GM12873 (cell line): ENCODE data around the gene UBASH3A.

Experiments
- TF ChIP-seq, protein P1 (sequence below): IDR thresholded peaks from 2 replicates; pipeline ENCODE4 v1.5.1; 2012; ENCODE audit warnings: low read depth, mild to moderate bottlenecking, moderate library complexity, low read length, control low read depth; ENCODE audit not compliant: insufficient read depth; ENCODE audit errors: missing control alignments

The UBASH3A gene

DNA sequence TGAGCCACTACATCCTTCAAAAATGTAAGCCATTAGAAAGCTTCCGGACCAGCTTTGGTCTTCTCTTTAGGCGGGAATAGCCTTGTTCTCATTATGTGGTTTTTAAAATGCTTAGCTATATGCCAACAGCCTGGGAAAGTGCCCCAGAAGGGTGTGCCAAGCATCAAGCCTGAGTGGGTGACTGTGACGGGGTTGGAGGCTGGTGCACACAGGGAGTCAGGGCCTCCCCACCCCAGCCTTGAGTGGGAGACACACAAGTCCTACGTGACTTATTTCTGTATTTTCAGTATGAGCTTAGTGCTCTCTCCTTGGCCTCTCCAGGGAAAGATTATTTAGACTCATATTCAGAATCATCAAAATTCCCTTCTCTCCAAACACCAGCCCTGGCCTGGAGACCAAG is 9.8 kb downstream of the UBASH3A start:
- TF ChIP-seq, protein P1, sequence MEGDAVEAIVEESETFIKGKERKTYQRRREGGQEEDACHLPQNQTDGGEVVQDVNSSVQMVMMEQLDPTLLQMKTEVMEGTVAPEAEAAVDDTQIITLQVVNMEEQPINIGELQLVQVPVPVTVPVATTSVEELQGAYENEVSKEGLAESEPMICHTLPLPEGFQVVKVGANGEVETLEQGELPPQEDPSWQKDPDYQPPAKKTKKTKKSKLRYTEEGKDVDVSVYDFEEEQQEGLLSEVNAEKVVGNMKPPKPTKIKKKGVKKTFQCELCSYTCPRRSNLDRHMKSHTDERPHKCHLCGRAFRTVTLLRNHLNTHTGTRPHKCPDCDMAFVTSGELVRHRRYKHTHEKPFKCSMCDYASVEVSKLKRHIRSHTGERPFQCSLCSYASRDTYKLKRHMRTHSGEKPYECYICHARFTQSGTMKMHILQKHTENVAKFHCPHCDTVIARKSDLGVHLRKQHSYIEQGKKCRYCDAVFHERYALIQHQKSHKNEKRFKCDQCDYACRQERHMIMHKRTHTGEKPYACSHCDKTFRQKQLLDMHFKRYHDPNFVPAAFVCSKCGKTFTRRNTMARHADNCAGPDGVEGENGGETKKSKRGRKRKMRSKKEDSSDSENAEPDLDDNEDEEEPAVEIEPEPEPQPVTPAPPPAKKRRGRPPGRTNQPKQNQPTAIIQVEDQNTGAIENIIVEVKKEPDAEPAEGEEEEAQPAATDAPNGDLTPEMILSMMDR, result no peak

DNA sequence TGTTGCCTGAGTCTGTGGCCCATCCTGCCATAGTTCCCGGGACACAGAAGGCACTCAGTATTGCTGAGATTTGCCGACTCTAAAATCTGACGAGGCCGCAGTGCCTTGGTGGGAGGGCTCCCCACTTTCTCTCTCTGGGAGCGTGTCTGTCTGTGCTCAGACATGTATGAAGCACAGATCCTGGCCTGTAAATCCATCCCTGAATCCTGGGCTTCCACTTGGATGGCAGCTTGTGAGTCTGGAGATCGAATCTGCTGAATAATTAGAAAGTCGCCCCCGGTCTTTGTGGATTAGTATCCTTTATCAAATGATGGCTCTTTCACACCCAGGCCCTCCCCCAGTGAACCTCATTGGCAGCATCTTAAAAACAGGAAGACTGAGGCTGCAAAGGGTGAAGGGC is 10.4 kb downstream of the UBASH3A start:
- TF ChIP-seq, protein P1, result no peak

DNA sequence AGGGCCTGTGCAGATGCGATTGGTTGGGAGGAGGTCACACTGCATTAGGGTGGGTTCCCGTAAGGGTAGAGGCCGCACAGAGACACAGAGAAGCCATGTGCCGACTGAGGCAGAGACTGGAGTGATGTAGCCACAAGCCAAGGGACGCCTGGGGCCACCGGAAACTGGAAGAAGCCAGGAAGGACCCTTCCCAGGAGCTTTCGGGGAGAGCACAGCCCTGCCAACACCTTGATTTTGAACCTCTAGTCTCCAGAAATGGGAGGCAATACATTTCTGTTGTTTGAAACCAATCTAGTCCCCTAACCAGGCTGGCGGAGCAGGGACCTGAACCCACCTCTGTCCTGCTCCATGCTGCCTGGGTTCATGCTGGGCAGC is 10.8 kb downstream of the UBASH3A start:
- TF ChIP-seq, protein P1, result no peak

DNA sequence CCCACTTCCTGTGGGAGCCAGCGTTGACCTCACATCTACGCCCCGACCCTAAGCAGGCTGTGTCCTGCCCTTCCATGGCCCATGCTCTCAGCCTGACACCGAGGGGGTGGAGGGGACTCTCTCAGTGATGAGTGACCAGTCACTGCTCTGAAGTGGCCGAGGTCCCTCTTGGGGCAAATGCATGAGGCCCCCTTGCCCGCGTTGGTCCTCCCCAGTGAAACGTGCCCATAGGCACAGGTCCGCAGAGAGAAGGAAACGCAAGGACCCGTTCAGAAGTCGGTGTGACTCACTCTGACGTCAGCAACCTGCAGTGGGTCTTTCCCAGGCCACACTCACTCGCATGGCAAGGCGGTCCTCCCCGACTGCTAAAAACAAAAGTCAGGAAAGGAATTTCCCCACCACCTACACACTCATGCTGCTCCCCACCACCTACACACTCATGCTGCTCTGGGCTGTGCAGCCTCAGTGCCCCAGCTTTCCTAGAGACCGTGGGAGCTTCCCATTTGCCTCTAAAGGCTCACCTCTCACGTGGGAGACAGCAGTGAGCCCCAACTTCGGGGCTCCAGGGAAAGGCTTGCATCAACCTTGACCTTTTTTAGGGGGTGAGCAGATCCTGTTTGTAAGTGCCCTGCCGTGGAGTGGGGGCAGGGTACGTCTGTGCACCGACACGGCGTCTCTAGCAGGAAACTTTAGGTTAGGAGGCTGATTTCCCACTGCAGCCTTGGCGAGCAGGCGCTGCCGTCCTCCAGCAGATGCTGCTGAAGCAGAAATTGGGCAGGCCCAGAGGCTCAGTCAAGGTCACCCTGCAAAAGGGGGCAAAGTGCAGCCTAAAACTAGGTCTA is 11.4 kb downstream of the UBASH3A start:
- TF ChIP-seq, protein P1, result no peak

DNA sequence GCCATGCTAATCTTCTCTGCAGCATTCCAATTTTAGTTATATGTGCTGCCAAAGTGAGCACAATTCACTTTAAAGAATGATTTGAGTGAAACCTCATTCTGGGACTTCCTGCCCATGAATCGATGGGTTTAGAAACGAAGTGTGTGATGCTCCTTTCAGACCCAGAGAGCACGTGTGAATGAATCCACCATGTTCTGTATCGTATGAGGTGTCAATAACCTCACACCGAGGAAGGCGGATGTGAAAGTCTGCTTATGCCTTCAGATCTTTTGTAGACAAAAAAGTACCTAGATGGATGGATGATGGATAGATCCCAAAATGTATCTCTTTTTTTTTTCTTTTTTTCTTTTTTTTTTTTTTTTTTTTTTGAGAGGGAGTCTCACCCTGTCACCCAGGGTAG is 13.8 kb downstream of the UBASH3A start:
- TF ChIP-seq, protein P1, result no peak

DNA sequence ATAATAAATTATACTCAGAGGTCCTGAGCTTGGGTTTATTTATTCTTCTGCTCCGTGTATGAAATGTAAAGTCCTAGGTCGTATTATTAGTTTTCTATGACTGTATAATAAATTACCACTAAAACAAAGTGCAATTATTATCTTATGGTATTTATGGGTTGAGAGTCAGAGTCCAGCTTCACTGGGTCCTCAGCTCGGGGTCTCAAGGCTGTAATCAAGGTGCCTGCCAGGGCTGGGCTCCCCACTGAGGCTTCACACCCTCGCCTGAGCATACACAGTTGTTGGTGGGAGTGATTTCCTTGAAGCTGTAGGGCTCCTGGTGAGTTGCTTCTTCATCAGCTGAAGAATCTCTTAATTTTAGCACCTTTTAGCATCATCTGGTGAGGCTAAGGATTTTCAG is 15.2 kb downstream of the UBASH3A start:
- TF ChIP-seq, protein P1, result no peak

DNA sequence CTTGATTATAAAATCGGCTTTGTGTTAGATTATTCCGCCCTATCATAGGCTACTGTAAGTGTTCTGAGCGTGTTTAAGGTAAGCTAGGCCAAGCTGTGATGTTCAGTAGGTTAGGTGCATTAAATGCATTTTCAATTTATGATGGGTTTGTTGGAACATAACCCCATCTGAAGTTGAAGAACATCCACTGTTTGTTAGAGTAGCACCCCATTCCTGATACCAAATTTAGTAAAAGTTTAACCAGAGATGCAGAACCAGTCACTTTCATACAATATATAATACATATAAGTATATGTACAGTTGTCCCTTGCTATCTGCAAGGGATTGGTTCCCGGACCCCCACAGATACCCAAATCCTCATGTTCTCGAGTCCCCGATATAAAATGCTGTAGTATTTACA is 16.1 kb downstream of the UBASH3A start:
- TF ChIP-seq, protein P1, result no peak
